ENCODE data around the gene APLN.

GRCh38 chrX:129641469-129641868 lies 13.3 kb downstream of the APLN start:
- TF ChIP-seq CTCF (IDR thresholded peaks at IDR 0.05; ENCODE audit: poor library complexity, severe bottlenecking) (no peak), SMC3 (conservative IDR thresholded peaks at IDR 0.05; ENCODE audit: poor library complexity) (no peak)

Data from neural cell (in vitro differentiated cells).